HG02973 (cell line): ENCODE data around the gene OSGEPL1.
A peak's percentile ranks its signal among the peaks of the same experiment; 100 is the strongest.
"Not testable (repeated sequence)": the region's sequence is repeated elsewhere in the genome, so short reads cannot be mapped to it uniquely, and the experiment has no call there.

Source experiments
- ATAC-seq: cut with Tn5 transposase; IDR thresholded peaks from one replicate; pipeline ENCODE4 v1.9.1; 2021; ENCODE audit warnings: moderate library complexity; ENCODE audit not compliant: unreplicated experiment

The OSGEPL1 gene, protein sequence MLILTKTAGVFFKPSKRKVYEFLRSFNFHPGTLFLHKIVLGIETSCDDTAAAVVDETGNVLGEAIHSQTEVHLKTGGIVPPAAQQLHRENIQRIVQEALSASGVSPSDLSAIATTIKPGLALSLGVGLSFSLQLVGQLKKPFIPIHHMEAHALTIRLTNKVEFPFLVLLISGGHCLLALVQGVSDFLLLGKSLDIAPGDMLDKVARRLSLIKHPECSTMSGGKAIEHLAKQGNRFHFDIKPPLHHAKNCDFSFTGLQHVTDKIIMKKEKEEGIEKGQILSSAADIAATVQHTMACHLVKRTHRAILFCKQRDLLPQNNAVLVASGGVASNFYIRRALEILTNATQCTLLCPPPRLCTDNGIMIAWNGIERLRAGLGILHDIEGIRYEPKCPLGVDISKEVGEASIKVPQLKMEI

GRCh38 chr2:189762551-189763298 is at the start of gene OSGEPL1:
Gene OSGEPL1 (minus strand): TSS chr2:189762792. CDS start chr2:189761640, 1,152 bp downstream.
- peak; percentile 96 for ATAC-seq

DNA sequence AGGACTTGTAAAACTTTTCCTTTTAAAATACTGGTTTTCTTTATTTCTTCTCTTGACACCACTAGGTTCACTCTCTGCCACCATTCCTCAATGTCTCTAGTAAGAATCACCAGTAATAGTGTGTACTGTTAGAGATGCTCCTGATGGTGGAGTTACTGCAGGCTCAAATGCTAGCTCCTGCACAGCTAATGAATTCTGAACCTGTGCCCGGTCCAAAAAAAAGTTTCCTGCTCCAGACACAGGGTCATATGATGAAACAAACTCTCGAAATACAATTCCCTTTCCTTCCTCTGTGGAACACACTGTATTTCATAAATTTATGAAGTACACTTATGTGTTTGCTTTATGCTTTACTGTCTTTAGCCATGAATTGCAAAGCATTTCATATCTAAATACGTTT is 40.8 kb upstream of the OSGEPL1 start:
- no peak for ATAC-seq

- ATAC-seq: no peak
Observed at GRCh38 chr2:189802396-189802912, 39.9 kb upstream of the OSGEPL1 start.

DNA sequence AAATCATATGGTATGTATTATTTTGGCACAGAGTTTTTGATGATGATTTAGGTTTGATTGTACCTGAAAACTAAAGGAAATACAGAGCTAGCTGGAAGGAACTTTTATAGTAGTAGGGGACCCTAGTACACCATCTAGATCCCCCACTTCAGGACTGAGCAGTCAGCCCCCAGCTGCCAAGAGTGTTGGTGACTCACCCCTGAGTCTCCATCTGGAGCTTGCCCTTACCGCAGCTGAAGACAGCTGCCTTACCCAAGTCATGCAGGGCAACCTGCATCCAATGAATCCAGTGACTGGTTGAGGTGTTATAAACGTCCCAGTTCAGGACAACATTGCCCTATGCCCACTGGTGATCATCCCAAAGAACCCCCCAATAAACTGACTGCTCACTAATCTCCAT is 36.9 kb upstream of the OSGEPL1 start:
- no peak for ATAC-seq

GRCh38 chr2:189799030-189799331 is 36.4 kb upstream of the OSGEPL1 start:
- ATAC-seq: no peak

GRCh38 chr2:189798312-189799029 is 35.9 kb upstream of the OSGEPL1 start:
- ATAC-seq: peak; percentile 88

DNA sequence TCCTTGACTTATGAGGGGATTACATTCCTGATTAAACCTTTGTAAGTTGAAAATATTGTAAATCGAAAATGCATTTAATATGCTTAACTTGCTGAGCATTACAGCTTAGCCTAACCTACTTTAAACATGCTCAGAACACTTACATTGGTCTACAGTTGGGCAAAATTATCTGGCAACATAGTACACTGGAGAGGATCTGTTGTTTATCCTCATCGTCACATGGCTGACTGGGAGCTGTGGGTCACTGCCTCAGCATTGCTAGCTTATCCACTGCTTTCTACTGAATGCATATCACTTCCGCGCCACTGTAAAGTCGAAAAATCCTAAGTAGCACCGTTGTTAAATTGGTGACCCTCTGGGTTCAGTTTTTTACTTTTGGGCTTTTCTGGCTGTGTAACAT is 35.3 kb upstream of the OSGEPL1 start:
- no peak for ATAC-seq

GRCh38 chr2:189794310-189794709 is 31.7 kb upstream of the OSGEPL1 start:
- no peak for ATAC-seq

GRCh38 chr2:189791338-189792042 is 28.9 kb upstream of the OSGEPL1 start:
- no peak for ATAC-seq

- ATAC-seq: peak; percentile 93
Observed at GRCh38 chr2:189783927-189784867, 21.6 kb upstream of the OSGEPL1 start, which contains the start of the genes ORMDL1 and PMS1. Gene ORMDL1 (minus strand): TSS chr2:189784339. CDS start chr2:189782595, 1,744 bp downstream. Gene PMS1 (plus strand): TSS chr2:189784450. CDS start chr2:189791810, 7,360 bp downstream.

DNA sequence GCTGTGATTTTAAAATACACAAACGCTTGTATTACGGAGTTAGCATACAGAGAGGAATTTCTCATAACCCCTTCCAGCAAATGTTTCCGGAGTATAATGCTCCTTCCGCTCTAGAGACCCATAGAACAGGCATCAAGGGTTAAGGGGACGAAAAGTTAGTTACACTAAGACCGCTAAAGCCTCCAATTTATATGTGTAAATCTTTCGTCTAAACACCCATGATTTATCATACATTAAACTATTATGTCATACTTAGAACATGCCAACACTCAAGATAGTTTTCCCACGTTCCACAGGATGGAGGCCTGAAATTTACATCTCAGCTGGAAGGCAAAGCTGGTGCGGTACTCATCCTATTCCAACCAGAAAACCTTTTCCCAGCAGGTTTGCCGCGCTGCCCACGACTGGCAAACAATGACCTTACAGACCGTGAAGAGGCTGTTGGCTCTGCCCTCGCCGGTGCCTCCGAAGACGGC is 20.9 kb upstream of the OSGEPL1 start:
- ATAC-seq: peak; percentile 6

- no peak for ATAC-seq
Observed at GRCh38 chr2:189782221-189782671, 19.7 kb upstream of the OSGEPL1 start.

- no peak for ATAC-seq
Observed at GRCh38 chr2:189772212-189772611, 9.6 kb upstream of the OSGEPL1 start.

DNA sequence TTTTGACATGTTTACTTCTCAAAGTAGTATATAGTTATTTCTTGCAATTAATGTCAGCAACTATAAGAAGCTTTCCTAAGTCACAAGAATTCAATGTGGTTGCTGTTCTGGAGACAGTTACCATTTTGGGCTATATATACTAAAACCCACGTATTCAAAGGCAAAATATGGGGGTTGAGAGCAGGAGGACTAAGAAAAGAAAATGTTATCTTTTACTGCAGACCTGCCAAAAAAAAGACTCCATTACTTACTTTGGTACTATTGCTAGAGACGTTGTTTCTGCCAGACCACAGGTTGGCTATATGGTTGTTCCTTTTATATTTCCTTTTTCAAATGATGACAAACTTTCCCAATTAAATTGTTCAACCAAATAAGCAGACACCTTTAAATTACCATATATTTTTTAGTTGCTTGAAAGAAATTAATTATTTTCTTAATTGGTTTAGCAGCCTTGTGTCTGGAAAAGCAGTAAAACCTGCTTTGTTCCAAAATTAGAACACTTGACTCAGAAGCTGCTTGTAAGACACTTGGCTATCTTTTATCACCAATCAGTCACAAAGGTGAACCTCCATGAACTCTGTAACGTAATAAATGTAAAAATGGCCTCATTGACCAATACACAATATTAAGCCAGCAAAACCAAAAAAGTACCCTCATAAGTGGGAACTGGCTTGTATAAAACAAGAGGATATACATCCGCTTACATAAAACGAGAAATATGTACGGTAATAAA is 8.2 kb upstream of the OSGEPL1 start:
- ATAC-seq: no peak

GRCh38 chr2:189763908-189764661 is 1.5 kb upstream of the OSGEPL1 start:
- ATAC-seq: no peak

DNA sequence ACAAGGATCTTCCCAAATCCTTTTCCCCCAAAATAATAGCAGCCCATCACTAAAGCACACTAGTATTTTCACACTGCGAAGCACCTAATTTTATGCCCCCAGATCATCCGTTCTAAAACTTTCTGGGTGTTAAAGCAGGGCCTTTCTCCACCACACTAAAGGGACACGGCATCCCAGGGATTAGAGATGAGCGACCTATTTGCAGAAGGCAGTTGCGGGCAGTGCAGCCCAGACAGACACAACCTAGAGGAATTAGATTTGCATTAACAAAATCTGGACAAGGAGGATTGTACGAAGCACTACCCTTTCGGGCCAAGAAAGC is 402 bp downstream of the OSGEPL1 start:
- no peak for ATAC-seq

GRCh38 chr2:189760154-189760553 is 2.4 kb downstream of the OSGEPL1 start:
- ATAC-seq: not testable (repeated sequence)
